HL-60 (cell line): ENCODE data around the gene ZNF160.

Experiments
- DNase-seq, 2 experiments: peaks; one replicate each; pipeline ENCODE4 v3.0.0-alpha.2; 2010 to 2020; ENCODE audit warnings: low read depth in 1 of 2, low spot score in 1 of 2
- H3K27ac ChIP-seq: fragments of 250-450 bp; sonication (Bioruptor Pico); replicated peaks from 2 replicates; pipeline ENCODE4 v1.5.1; 2020; ENCODE audit warnings: mild to moderate bottlenecking, moderate library complexity
- H3K27me3 ChIP-seq: fragments of 250-450 bp; sonication (Bioruptor Pico); 2 replicates; pipeline ENCODE4 v1.5.1; 2021; ENCODE audit warnings: mild to moderate bottlenecking, moderate library complexity; ENCODE audit not compliant: insufficient read depth, poor library complexity, severe bottlenecking
- H3K4me3 ChIP-seq: replicated peaks from 2 replicates; pipeline ENCODE4 v1.5.1; 2011; ENCODE audit warnings: mild to moderate bottlenecking, control low read depth, low read length; ENCODE audit not compliant: insufficient read depth
- GABPA ChIP-seq: IDR thresholded peaks from 2 replicates; pipeline ENCODE4 v1.6.1; 2012; ENCODE audit warnings: low read depth
- POLR2AphosphoS5 ChIP-seq: IDR thresholded peaks from 2 replicates; pipeline ENCODE4 v1.6.1; 2012; ENCODE audit warnings: low read depth
- SPI1 ChIP-seq: IDR thresholded peaks from 2 replicates; pipeline ENCODE4 v1.6.1; 2012; ENCODE audit warnings: low read depth, mild to moderate bottlenecking, borderline replicate concordance
- long read RNA-seq: library from polyadenylated mRNA; unstranded; transcript quantifications from one replicate; pipeline ENCODE4 v2.0.0, GENCODE V29; 2020
- TF ChIP-seq, protein P1 (sequence below): IDR thresholded peaks from 2 replicates; pipeline ENCODE4 v1.6.1; 2012; ENCODE audit warnings: low read depth; ENCODE audit not compliant: insufficient replicate concordance
- TF ChIP-seq, protein P2 (sequence below): IDR thresholded peaks from one replicate; pipeline ENCODE4 v1.5.1; 2011; ENCODE audit warnings: low read length, control low read depth, inconsistent platforms; ENCODE audit not compliant: insufficient read depth

Gene ZNF160
- long read RNA-seq, full-length matches to known transcripts: 65 of 83 reads
- long read RNA-seq, partial matches to known transcripts: 2 of 83 reads
- long read RNA-seq, other reads (novel, unspliced or antisense): 16 of 83 reads

GRCh38 chr19:53103234-53104203 lies at the start of gene ZNF160:
ZNF160 (minus strand) TSS chr19:53103422; CDS start chr19:53086276, 17,146 bp downstream.
- Histone ChIP-seq H3K4me3 (peak within 1 kb of the TSS; percentile 78), H3K27ac (peak within 1 kb of the TSS; percentile 87), H3K27me3 (no peaks in the 10 kb centered on the region)
- TF ChIP-seq GABPA: peak; percentile 67
- TF ChIP-seq SPI1: no peak
- TF ChIP-seq, protein P1, sequence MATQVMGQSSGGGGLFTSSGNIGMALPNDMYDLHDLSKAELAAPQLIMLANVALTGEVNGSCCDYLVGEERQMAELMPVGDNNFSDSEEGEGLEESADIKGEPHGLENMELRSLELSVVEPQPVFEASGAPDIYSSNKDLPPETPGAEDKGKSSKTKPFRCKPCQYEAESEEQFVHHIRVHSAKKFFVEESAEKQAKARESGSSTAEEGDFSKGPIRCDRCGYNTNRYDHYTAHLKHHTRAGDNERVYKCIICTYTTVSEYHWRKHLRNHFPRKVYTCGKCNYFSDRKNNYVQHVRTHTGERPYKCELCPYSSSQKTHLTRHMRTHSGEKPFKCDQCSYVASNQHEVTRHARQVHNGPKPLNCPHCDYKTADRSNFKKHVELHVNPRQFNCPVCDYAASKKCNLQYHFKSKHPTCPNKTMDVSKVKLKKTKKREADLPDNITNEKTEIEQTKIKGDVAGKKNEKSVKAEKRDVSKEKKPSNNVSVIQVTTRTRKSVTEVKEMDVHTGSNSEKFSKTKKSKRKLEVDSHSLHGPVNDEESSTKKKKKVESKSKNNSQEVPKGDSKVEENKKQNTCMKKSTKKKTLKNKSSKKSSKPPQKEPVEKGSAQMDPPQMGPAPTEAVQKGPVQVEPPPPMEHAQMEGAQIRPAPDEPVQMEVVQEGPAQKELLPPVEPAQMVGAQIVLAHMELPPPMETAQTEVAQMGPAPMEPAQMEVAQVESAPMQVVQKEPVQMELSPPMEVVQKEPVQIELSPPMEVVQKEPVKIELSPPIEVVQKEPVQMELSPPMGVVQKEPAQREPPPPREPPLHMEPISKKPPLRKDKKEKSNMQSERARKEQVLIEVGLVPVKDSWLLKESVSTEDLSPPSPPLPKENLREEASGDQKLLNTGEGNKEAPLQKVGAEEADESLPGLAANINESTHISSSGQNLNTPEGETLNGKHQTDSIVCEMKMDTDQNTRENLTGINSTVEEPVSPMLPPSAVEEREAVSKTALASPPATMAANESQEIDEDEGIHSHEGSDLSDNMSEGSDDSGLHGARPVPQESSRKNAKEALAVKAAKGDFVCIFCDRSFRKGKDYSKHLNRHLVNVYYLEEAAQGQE: peak; percentile 52
- TF ChIP-seq POLR2AphosphoS5: peak; percentile 94
- TF ChIP-seq, protein P2, sequence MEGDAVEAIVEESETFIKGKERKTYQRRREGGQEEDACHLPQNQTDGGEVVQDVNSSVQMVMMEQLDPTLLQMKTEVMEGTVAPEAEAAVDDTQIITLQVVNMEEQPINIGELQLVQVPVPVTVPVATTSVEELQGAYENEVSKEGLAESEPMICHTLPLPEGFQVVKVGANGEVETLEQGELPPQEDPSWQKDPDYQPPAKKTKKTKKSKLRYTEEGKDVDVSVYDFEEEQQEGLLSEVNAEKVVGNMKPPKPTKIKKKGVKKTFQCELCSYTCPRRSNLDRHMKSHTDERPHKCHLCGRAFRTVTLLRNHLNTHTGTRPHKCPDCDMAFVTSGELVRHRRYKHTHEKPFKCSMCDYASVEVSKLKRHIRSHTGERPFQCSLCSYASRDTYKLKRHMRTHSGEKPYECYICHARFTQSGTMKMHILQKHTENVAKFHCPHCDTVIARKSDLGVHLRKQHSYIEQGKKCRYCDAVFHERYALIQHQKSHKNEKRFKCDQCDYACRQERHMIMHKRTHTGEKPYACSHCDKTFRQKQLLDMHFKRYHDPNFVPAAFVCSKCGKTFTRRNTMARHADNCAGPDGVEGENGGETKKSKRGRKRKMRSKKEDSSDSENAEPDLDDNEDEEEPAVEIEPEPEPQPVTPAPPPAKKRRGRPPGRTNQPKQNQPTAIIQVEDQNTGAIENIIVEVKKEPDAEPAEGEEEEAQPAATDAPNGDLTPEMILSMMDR: no peak
- peak; percentile 96 to 99 for DNase-seq

DNA sequence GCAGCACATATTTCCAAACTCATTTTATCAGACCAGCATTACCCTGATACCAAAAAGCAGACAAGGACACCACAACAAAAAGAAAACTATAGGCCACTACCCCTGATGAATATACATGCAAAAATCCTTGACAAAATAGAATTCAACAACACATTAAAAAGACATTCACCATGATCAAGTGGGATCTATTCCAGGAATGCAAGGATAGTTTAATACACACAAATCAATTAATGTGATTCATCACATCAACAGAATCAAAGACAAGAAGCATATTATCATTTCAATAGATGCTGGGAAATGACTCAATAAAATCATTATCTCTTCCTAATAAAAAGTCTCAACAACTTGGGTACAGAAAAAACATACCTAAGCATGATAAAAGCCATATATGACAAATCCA lies 44.4 kb upstream of the ZNF160 start:
- H3K27me3 ChIP-seq: no peaks in the 10 kb centered on the region
- H3K27ac ChIP-seq: no peak overlapping the region
- no peak overlapping the region for H3K4me3 ChIP-seq
- DNase-seq: no peak
- TF ChIP-seq, protein P2: no peak
- TF ChIP-seq SPI1: no peak
- TF ChIP-seq POLR2AphosphoS5: no peak
- TF ChIP-seq GABPA: no peak
- TF ChIP-seq, protein P1: no peak

- no peak for DNase-seq
Measured at GRCh38 chr19:53140351-53140750, 37.1 kb upstream of the ZNF160 start.

More at GRCh38 chr19:53140351-53140750, 37.1 kb upstream of the ZNF160 start:
- H3K27ac ChIP-seq: no peak overlapping the region
- TF ChIP-seq GABPA (no peak), SPI1 (no peak), POLR2AphosphoS5 (no peak)
- TF ChIP-seq, protein P2: no peak
- TF ChIP-seq, protein P1: no peak
- no peaks in the 10 kb centered on the region for H3K27me3 ChIP-seq
- no peak overlapping the region for H3K4me3 ChIP-seq
